Left lung (tissue), 10 donors: ENCODE results near the gene WBP2. TPM values are rescaled to one million over a fixed set of nuclear protein-coding genes. Genes with fewer than 3 reads are reported as not detected.

Source experiments
- ATAC-seq: fragments of 200-7000 bp; cut with Tn5 transposase; one replicate; pipeline ENCODE4 v1.9.1; 2020; ENCODE audit warnings: moderate library complexity
- DNase-seq, 4 donors: peaks; one replicate each; pipeline ENCODE4 v3.0.0-alpha.2; 2013 to 2020
- H3K27ac ChIP-seq, 2 donors: fragments of 200-600 bp; sonication (generic) in 1 of 2; one replicate each; pipeline versions ENCODE4 v1.5.0 to v1.8.0; 2020 to 2021
- H3K27me3 ChIP-seq, 2 donors: fragments of 200-600 bp; sonication (generic) in 1 of 2; one replicate each; pipeline versions ENCODE4 v1.5.0 to v1.8.0; 2020 to 2021
- H3K36me3 ChIP-seq, 2 donors: fragments of 200-600 bp; sonication (generic) in 1 of 2; one replicate each; pipeline versions ENCODE4 v1.5.0 to v1.8.0; 2020 to 2021
- H3K4me1 ChIP-seq, 2 donors: fragments of 200-600 bp; one replicate each; pipeline ENCODE4 v1.8.0; 2021
- H3K4me3 ChIP-seq, 2 donors: fragments of 200-600 bp; sonication (generic) in 1 of 2; one replicate each; pipeline versions ENCODE4 v1.5.0 to v1.8.0; 2020 to 2021; ENCODE audit warnings: mild to moderate bottlenecking in 1 of 2
- H3K9me3 ChIP-seq, 2 donors: fragments of 200-600 bp; sonication (generic) in 1 of 2; one replicate each; pipeline versions ENCODE4 v1.5.0 to v1.8.0; 2020 to 2021
- intact Hi-C, 2 donors: fragments of 100-400 bp; cut with DNase I; formaldehyde crosslinking; loops; one replicate each; pipeline versions ENCODE4 v1.11.2 to v1.14.2; 2022
- polyA plus RNA-seq, 6 donors: library from polyadenylated mRNA; unstranded; fragments of 120-200 nt; gene quantifications; one replicate each; pipeline ENCODE4 v1.2.1, GENCODE V29; 2013; ENCODE audit not compliant: insufficient read length in 6 of 6
- total RNA-seq, 2 donors: library from RNA; stranded (reverse); fragmentation: NEBNext Ultra II Directional; extraction: Animal tissue kit (Norgen Biotek cat#: 25700); gene quantifications; one replicate each; pipeline ENCODE4 v1.2.1, GENCODE V29; 2021
- TF ChIP-seq, protein P1 (sequence below), 2 donors: fragments of 200-600 bp; sonication (generic) in 1 of 2; IDR thresholded peaks; one replicate each; pipeline versions ENCODE4 v1.5.0 to v1.8.0; 2021; ENCODE audit warnings: antibody characterized with exemption in 2 of 2
- donor health status: DM: no; HTN: yes; CAD: no.
- donor health status: DM: no; HTN: no; CAD: no.

Gene WBP2
- total and polyA plus RNA-seq, 8 donors, result 64.1 to 132 (median 75.6) TPM

DNA sequence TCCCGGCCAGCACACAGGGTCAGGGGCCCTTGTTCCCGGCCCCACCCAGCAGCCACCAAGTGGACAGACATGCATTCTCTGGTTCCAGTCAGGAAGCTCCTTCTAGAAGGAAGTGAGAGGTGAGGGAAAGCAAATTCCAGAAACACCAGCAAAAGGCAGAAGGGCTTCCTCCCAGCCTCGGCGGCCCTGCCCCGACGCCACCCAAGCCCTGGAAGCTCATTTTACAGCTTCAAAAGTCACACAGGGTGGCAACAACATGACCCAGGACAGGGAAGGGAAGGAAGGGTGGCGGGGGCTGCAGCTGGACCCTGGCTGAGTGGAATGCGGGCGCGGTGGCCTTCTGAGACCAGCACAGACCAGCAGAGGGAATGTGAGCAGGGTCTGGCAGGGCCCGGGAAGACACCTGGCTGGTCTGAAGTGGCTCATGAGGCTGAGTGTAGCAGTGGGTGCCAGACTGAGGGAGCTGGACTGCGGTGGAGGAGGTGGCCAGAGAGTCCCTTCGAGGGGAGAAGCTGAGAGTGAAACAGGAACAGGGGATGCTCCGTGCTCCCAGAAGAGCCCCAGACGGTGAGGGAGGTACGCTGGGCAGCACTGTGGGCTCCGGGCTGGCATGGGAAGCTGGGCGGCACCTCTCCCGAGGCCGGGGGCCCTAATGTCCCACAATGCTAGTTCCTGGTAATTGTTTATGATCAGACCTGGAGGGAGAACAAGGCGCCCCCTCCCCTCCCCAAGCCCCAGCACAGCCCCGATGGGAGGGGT lies 9.0 kb downstream of the WBP2 start:
- TF ChIP-seq, protein P1, sequence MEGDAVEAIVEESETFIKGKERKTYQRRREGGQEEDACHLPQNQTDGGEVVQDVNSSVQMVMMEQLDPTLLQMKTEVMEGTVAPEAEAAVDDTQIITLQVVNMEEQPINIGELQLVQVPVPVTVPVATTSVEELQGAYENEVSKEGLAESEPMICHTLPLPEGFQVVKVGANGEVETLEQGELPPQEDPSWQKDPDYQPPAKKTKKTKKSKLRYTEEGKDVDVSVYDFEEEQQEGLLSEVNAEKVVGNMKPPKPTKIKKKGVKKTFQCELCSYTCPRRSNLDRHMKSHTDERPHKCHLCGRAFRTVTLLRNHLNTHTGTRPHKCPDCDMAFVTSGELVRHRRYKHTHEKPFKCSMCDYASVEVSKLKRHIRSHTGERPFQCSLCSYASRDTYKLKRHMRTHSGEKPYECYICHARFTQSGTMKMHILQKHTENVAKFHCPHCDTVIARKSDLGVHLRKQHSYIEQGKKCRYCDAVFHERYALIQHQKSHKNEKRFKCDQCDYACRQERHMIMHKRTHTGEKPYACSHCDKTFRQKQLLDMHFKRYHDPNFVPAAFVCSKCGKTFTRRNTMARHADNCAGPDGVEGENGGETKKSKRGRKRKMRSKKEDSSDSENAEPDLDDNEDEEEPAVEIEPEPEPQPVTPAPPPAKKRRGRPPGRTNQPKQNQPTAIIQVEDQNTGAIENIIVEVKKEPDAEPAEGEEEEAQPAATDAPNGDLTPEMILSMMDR (IDR thresholded peaks at IDR 0.05), result no peak
- ATAC-seq, result peak; percentile 7
- DNase-seq, result peak in 1 of 4 donors; percentile 75
- Histone ChIP-seq H3K4me3 (no peak overlapping the region), H3K27ac (peak overlapping the region; percentile 87 to 93), H3K4me1 (peaks cover 31 to 80% of the 10 kb centered on the region in 2 donors), H3K36me3 (peaks cover 0 to 65% of the 10 kb centered on the region in 2 donors), H3K27me3 (no peaks in the 10 kb centered on the region), H3K9me3 (no peaks in the 10 kb centered on the region)
- intact Hi-C loops, result no loop called here

DNA sequence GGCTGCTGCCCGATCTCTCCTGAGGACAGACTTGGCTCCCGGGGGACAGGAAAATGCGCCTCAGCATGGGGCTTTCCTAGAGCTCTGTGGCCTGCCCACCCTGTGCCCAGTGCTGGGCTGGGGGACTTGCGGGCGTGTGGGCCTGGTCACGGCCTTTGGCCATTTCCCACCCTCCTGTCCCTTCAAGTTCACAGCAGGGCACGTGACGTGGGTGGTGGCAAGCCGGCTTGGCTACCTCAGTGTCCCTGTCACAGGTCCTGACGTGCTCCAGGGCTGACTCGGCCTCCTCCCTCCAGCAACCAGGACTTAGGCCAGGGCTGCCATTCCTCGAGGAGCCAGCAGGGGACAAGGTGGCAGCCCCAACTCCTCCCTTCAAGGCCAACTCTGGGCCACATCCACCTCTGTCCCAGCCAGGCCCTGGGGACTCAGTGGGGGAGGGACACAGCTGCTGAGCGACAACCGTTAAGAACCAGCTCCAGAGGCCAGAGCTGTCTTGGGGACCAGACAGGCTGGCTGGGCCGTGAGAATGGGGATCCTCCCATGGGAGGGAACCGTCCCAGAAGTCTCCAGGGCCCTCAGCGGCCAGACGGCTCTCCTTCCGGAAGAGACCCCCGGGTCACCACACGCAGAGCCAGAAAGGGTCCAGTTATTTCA lies 9.9 kb downstream of the WBP2 start:
- intact Hi-C loops, result no loop called here
- TF ChIP-seq, protein P1 (IDR thresholded peaks at IDR 0.05), result peak; percentile 77 to 95
- peaks cover 31 to 80% of the 10 kb centered on the region in 2 donors for H3K4me1 ChIP-seq

DNA sequence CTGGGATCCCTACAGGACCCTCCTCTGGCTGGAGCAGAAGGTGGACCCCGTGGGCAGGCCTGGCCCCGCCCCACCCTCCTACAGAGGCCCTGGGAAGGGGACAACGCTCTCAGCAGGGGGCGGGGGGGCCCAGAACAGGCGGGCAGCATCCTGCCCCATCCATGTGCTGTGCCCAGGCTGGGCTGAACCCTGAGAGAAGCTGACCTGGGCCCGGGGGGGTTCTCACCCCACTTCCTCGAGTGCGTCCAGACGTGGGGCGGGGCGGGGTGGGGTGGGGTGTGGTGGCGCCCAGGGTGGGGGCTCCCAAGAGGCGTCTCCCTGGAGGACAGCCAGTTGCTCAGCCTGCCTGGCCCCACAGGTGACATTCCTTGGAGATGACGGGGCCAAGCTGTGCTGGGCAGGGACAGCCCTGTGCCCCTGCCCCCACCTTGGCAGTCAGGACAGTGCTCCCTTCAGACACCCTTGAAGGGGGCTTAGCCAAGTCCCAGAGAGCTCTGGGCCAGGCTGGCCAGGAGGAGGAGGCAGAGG lies 10.5 kb downstream of the WBP2 start:
- Histone ChIP-seq H3K4me3 (peak overlapping the region; percentile 21 to 61), H3K27ac (peak overlapping the region; percentile 87 to 93), H3K4me1 (peaks cover 31 to 76% of the 10 kb centered on the region in 2 donors), H3K9me3 (no peaks in the 10 kb centered on the region), H3K27me3 (no peaks in the 10 kb centered on the region), H3K36me3 (peaks cover 0 to 65% of the 10 kb centered on the region in 2 donors)
- intact Hi-C loops, result no loop called here
- peak in 3 of 4 donors; percentile 84 to 90 (median 85) for DNase-seq
- ATAC-seq, result peak; percentile 81
- TF ChIP-seq, protein P1 (IDR thresholded peaks at IDR 0.05), result no peak

More for the DNA sequence above, 9.9 kb downstream of the WBP2 start:
- H3K9me3 ChIP-seq, result no peaks in the 10 kb centered on the region
- peak overlapping the region; percentile 87 to 93 for H3K27ac ChIP-seq
- H3K4me3 ChIP-seq, result peak overlapping the region in 1 of 2 donors; percentile 61
- H3K27me3 ChIP-seq, result no peaks in the 10 kb centered on the region
- H3K36me3 ChIP-seq, result peaks cover 0 to 65% of the 10 kb centered on the region in 2 donors
- ATAC-seq (peak; percentile 82), DNase-seq (peak in 3 of 4 donors; percentile 78 to 94 (median 91))

DNA sequence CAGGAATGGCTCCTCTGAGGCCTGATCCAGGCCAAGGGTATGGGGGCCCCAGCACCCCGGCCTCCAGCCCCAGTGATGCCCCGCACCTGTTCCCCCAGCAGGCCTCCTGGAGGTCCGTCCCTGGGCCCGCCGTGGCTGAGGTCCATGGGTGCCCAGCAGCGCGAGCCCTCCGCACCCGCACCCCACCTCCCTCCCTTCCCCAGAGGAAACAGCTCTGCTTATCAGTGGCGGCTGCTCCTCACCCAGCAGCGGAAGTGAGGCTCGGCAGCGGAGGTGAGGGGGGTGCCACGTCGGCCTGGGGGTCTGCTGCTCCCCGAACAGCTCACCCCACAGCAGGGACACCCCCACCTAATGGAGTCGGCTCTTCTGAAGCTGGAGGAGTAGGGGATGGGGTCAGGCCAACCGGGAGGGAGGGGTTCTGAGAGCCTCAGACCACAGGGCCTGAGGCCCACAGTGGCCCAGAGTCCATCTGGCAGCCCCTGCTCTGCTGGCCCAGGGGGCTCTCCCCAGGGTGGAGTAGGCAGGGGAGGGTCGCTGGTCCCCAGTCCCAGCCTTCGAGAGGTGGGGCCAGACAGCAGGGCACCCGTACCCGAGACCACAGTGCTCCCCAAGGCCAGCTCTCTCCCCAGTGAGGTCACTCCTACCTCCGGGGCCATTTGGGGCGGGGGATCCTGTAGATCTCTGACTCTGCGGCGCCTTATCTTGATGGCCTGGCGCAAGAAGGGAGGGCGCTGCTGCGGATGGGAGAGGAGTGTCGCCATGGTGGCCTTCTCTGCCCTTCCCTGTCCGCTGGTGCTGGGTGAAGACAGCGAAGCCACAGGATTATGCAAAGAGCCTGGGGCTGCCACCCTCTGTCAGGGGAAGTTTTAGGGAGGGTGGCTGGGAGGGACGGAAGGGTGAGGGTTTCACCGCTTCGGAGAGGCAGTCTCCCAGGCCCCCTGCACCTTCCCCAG lies 11.3 kb downstream of the WBP2 start, which contains the start of gene UNC13D:
Gene UNC13D (minus strand): TSS at position 828 of the 953 bp plus-strand sequence. CDS start 67 bp downstream, at position 761.
- H3K4me1 ChIP-seq, result peaks cover 31 to 68% of the 10 kb centered on the region in 2 donors
- DNase-seq (peak in 2 of 4 donors; percentile 65 to 90), ATAC-seq (peak; percentile 14)
- H3K27me3 ChIP-seq, result no peaks in the 10 kb centered on the region
- peak within 1 kb of the TSS; percentile 21 to 61 for H3K4me3 ChIP-seq
- TF ChIP-seq, protein P1 (IDR thresholded peaks at IDR 0.05), result no peak
- intact Hi-C loops, result no loop called here
- H3K36me3 ChIP-seq, result peaks cover 0 to 65% of the 10 kb centered on the region in 2 donors
- H3K9me3 ChIP-seq, result no peaks in the 10 kb centered on the region
- H3K27ac ChIP-seq, result peak within 1 kb of the TSS; percentile 87 to 93
